Measurements from ENCODE around the gene MLPH. TPM values are rescaled to one million over a fixed set of nuclear protein-coding genes. Genes with fewer than 3 reads are reported as not detected.

Gene MLPH
- total and polyA plus RNA-seq, 2 of the 13 experiments (the other 11 are each of a cell fraction or from before 2014, with no cell fraction given) = 0.12 TPM; not detected in 1

- TF ChIP-seq MED13 (CRISPR knock-in tag; IDR thresholded peaks at IDR 0.05) = no peak
- TF ChIP-seq ZNF691 (CRISPR knock-in tag; IDR thresholded peaks at IDR 0.05; ENCODE audit: borderline replicate concordance, low read depth) = no peak
- TF ChIP-seq ZNF580 (CRISPR knock-in tag; IDR thresholded peaks at IDR 0.05; ENCODE audit: borderline replicate concordance, low read depth) = no peak
- no peak for TF ChIP-seq PHB2 (IDR thresholded peaks at IDR 0.05; ENCODE audit: partially characterized antibody)
Measured at GRCh38 chr2:237542001-237542704, 55.1 kb downstream of the MLPH start (continued).

- DNase-seq (ENCODE audit: low spot score) = no peak
- intact Hi-C loops (cut with micrococcal nuclease; ENCODE audit: unreplicated experiment) = no loop called here
- Histone ChIP-seq H3K4me3 (replicated peaks in 1 of 3; ENCODE audit: insufficient read depth in 1 of 3, low read depth in 2 of 3, low read length in 3 of 3) (no peak overlapping the region), H3K9ac (ENCODE audit: insufficient read depth, low read depth, low read length) (no peak overlapping the region), H3K4me1 (ENCODE audit: insufficient read depth, low read length) (peaks cover 52% of the 10 kb centered on the region), H2AFZ (ENCODE audit: low read length) (no peak overlapping the region), H4K20me1 (ENCODE audit: insufficient read depth, low read length) (no peaks in the 10 kb centered on the region), H3K27ac (ENCODE audit: extremely low read length, insufficient read depth, low read length) (no peak overlapping the region), H3K36me3 (replicated peaks in 1 of 2; ENCODE audit: control insufficient read depth in 1 of 2, insufficient read depth in 2 of 2, low read length in 2 of 2) (no peaks in the 10 kb centered on the region), H3K79me2 (ENCODE audit: insufficient read depth, low read length) (no peaks in the 10 kb centered on the region), H3K9me3 (ENCODE audit: low read length) (no peaks in the 10 kb centered on the region), H3K27me3 (ENCODE audit: control insufficient read depth in 1 of 2, insufficient read depth in 2 of 2, low read length in 2 of 2) (peaks cover 5 to 32% of the 10 kb centered on the region in 2 experiments; a peak in 4 of 5 replicates), H3K4me2 (ENCODE audit: low read depth, low read length) (no peak overlapping the region)
- WGBS (ENCODE audit: low lambda C conversion rate) = 25% methylated on average over 8 of the region's 8 CpGs
- no TSS peak for BruUV-seq (replicated peaks)
- ChIA-PET CTCF (ENCODE audit: low intra/inter-chr PET ratio, low total read pairs) (no interaction called here), POLR2A (no interaction called here)
- TF ChIP-seq DNMT1 (CRISPR knock-in tag; IDR thresholded peaks at IDR 0.05) = no peak
- TF ChIP-seq ZKSCAN8 (CRISPR knock-in tag; IDR thresholded peaks at IDR 0.05; ENCODE audit: borderline replicate concordance) = no peak
- FAIRE-seq = no peak
- in situ Hi-C loops (cut with HindIII; ENCODE audit: extremely low pct_ligation_motif_present, low pct_unique_long_range_greater_than_20kb) = no loop called here
- ATAC-seq = no peak
Measured at GRCh38 chr2:237546040-237546875, 59.2 kb downstream of the MLPH start.
